Measurements from ENCODE around the gene ELAPOR1.

ELAPOR1 gene

DNA sequence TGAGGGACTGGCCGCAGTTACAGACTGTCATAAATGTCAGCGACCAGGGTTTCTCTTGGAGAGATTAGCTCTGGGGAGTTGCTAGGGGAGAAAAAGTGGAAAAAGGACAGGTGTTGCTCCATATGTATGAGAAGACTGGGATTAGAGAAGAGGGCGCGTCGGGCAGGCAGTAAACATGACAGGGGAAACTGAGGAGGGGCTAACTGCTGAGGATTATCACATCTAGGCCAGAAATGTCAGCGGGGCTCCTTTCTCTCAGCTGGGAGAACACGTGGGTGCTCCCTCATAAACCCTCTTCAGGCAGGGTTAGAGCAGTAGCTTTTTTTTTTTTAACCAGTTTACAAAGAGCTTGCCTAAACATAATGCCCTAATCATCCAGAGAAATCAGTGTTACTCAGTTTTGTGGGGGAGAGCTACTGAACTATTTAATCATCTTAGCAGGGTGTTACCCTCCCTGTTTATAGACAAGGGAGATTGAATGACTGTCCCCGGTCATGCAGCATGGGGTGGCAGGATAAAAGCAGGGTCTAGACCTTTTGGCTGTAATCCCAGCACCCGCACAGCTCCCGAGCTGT, 35.2 kb downstream of the ELAPOR1 start:
- DNase-seq (ENCODE audit: low read depth) = no peak
- H3K4me3 ChIP-seq (ENCODE audit: low read depth, low read length) = no peak overlapping the region
- TF ChIP-seq, protein P1, sequence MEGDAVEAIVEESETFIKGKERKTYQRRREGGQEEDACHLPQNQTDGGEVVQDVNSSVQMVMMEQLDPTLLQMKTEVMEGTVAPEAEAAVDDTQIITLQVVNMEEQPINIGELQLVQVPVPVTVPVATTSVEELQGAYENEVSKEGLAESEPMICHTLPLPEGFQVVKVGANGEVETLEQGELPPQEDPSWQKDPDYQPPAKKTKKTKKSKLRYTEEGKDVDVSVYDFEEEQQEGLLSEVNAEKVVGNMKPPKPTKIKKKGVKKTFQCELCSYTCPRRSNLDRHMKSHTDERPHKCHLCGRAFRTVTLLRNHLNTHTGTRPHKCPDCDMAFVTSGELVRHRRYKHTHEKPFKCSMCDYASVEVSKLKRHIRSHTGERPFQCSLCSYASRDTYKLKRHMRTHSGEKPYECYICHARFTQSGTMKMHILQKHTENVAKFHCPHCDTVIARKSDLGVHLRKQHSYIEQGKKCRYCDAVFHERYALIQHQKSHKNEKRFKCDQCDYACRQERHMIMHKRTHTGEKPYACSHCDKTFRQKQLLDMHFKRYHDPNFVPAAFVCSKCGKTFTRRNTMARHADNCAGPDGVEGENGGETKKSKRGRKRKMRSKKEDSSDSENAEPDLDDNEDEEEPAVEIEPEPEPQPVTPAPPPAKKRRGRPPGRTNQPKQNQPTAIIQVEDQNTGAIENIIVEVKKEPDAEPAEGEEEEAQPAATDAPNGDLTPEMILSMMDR (IDR thresholded peaks at IDR 0.05; ENCODE audit: insufficient read depth, low read depth, low read length, missing control alignments) = no peak

DNA sequence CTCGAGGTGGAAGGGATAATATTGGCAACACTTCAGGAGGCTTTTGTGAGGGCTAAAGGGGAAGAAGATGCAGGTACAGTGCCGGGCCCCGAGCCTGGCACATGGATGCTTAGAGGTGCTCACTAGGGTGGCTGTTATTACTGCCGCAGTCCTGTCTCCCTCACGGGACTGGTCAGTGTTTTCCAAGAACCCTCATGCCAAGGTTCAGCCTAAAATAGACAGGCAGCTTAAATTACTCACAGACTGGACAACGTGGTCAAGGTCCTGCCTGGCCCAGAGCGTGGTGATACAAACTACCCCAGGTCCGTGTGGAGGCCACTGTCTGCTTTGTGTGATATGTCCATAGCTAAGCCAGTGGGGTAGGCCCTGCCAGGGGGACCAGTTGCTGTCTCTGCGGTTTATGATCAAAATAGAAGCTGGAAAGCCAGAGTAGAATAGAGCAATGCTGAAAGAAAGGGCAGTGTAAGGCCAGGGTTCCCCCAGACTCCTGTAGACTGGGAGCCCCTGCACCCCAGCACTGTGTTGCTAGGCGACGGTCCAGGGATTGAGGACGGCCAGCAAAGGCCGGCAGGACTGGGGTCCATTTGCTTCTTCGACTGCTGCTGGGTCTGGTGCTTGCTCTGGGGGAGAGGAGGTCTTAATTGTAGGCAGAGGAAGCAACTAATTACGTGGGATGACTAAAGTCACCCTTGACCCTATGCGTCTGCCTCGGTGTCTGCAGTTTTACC, 36.1 kb downstream of the ELAPOR1 start:
- DNase-seq (ENCODE audit: low read depth) = no peak
- TF ChIP-seq, protein P1 (IDR thresholded peaks at IDR 0.05; ENCODE audit: insufficient read depth, low read depth, low read length, missing control alignments) = no peak

DNA sequence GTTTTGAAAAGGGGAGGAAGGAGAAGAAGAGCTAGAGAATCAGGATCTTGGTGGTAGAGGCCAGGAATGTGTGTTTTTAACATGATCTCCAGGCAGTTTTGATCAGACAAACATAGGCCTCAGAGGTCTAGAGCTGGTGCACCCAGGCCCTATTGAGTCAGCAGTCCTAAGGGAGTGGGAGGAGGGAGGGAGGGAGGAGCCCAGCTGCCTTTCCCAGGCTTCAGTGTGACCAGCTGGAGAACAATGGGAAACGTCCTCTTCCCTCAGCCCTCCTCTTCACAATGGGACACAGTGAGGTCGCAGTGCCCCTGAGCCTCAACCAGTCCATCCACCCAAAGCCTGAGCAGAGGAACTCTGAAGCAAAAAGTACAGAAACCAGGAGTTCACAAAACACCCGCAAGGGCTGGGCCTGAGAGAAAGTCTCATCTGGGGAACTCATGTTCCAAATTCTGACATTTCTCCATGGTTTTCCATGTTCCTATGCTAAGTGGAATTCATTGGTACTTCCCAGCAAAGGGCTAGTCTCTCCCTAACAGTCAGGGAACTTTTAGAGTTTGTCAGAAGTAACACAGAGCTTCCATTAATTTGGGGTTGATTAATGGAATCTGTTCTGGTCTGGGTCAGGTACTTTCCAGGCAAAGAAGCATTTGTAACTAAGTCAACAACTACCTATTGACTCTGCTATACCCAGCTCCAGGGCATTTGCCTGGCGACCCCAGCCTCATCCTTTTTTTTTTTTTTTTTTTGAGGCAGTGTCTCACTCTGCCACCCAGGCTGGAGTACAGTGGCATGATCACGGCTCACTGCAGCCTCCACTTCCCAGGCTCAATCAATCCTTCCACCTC, 37.5 kb downstream of the ELAPOR1 start:
- DNase-seq (ENCODE audit: low read depth) = no peak
- H3K4me3 ChIP-seq (ENCODE audit: low read depth, low read length) = no peak overlapping the region
- TF ChIP-seq, protein P1 (IDR thresholded peaks at IDR 0.05; ENCODE audit: insufficient read depth, low read depth, low read length, missing control alignments) = no peak

More for the DNA sequence above, 36.1 kb downstream of the ELAPOR1 start:
- no peak overlapping the region for H3K4me3 ChIP-seq (ENCODE audit: low read depth, low read length)

DNA sequence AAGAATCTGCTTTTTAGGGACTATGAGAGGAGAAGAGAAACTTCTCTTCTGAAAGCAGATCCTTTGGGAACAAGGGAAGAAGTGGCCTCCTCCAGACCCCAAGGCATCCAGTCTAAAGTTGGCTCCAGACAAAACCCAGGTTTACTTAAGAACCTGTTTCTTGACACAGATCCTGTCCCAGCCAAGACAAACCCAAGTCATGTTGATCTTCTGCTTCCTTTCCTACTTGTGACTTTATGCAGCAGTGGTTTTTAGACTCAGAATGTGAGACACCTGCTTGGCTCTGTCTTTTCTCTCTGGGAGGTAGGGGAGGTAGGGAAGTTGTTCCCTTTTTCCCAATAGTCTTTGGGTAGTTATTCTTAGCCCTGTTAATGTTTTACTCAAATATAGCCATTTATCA, 38.3 kb downstream of the ELAPOR1 start:
- TF ChIP-seq, protein P1 (IDR thresholded peaks at IDR 0.05; ENCODE audit: insufficient read depth, low read depth, low read length, missing control alignments) = no peak
- DNase-seq (ENCODE audit: low read depth) = no peak
- H3K4me3 ChIP-seq (ENCODE audit: low read depth, low read length) = no peak overlapping the region

DNA sequence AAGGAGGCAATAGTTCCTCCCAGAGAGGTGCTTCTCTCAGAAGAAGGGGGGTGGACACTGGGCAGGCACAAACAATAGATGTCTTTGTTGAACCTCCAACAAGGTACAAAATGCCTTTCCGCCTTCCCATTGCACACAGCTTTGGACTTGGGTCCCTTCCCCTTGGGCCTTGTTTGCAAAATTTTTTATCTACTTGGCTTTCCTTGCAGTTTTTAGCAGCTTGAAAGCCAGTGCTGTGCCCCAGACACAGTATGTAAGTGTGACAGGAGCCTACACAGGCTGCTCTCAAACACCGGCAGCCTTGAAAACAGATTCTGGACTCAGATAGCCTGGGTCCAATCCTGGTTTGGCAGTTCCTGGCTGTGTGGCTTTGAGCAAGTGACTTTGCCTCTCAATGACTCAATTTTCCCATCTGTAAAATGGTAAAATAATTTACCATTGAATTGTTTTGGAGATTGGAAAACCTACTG, 43.0 kb downstream of the ELAPOR1 start:
- DNase-seq (ENCODE audit: low read depth) = no peak
- H3K4me3 ChIP-seq (ENCODE audit: low read depth, low read length) = no peak overlapping the region
- TF ChIP-seq, protein P1 (IDR thresholded peaks at IDR 0.05; ENCODE audit: insufficient read depth, low read depth, low read length, missing control alignments) = no peak

DNA sequence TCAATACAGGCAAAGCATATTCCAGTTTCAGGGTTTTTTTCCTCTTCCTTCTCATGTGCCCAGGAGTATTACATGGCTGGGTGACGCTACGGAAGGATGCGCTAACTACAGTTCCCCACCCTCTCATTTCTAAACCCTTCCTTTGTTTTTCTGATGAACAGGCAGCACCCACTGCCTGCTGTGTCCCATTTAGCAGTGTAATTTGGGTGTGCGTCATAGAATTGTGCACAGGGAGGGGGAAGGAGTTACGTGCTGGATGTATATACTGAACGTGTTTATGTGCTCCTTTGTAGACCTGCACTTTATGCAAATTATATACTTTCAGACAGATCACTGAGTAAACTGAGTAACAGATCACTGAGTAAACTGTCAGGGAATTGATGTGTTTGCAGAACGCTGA, 44.5 kb downstream of the ELAPOR1 start:
- no peak overlapping the region for H3K4me3 ChIP-seq (ENCODE audit: low read depth, low read length)
- TF ChIP-seq, protein P1 (IDR thresholded peaks at IDR 0.05; ENCODE audit: insufficient read depth, low read depth, low read length, missing control alignments) = no peak
- no peak for DNase-seq (ENCODE audit: low read depth)
